NCI-H2196 (cell line): ENCODE measurements around the gene HIVEP3.
A peak's percentile ranks its signal among the peaks of the same experiment; 100 is the strongest.

Experiments
- DNase-seq: peaks from one replicate; lab custom pipeline; 2025; ENCODE audit not compliant: unreplicated experiment; lab: John Stamatoyannopoulos, UW

Gene HIVEP3

DNA sequence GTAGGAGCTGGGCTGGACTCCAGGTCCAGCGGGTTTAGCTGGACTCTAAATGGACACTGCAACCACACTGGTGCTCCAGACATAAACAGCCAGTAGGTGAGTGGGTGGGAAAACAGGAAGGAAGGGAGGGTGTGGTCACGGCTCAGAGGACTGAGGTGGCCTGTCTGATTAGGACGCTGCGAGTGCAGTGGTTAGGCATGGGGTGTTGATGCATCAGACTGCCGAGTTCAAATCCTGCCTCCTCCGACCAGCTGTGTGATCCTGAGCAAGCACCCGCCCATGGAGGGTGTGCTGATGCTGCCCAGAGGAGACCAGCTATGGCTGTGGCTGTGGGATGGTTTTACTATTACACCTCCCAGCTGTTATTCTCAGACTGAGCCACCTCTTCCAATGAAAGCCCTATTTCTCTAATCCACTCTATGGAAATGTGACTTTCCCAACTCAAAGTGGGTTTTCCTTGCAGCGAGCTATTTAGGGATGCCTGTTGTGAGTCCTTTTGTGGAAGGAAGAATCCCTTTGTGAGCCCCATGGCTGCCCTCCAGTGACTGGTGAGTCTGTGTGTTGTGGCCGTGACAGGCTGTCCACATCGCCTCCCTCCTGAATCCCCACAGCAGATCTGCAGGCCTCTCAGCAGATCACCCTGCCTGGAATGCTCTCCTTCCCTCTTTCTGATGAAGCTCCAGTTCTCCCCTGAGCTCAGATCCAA lies 377.7 kb downstream of the HIVEP3 start:
- no peak for DNase-seq

DNA sequence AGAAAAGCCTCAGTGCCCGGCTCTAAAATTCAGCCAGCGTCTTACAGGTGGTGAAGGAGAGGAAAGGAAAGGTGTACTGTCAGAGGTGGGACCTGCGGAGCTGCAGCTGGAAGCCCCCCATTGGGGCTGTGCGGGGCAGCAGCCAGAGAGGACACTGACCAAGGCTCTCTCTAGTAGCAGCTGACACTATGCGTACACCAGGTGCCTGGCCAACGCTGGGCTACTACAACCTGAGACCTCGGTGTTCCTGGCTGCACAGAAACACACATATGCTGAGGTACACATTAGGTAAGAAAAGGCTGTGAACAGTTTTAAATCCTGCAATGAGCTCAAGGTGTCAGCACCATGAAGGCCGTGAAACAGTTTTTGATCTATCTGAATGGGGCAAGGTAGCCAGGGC lies 378.7 kb downstream of the HIVEP3 start:
- no peak for DNase-seq

DNA sequence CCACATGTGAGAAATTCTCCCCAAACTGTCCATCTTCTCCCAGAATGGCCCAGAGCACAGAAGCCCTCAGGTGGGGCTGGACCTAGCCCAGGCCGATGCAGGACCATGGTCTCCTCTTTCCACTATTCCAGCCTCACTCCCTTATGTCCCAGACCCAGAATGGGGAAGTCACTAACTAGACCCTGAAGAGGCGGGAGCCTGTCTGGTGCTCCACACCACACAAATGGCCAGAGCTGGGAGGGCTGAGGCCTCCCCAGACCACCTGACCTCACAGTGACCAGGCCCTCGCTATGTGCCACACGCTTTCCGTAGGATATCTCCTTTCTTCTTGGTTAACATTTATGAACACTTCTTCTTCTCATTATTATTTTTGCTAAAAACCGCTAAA lies 379.3 kb downstream of the HIVEP3 start:
- DNase-seq: no peak

DNA sequence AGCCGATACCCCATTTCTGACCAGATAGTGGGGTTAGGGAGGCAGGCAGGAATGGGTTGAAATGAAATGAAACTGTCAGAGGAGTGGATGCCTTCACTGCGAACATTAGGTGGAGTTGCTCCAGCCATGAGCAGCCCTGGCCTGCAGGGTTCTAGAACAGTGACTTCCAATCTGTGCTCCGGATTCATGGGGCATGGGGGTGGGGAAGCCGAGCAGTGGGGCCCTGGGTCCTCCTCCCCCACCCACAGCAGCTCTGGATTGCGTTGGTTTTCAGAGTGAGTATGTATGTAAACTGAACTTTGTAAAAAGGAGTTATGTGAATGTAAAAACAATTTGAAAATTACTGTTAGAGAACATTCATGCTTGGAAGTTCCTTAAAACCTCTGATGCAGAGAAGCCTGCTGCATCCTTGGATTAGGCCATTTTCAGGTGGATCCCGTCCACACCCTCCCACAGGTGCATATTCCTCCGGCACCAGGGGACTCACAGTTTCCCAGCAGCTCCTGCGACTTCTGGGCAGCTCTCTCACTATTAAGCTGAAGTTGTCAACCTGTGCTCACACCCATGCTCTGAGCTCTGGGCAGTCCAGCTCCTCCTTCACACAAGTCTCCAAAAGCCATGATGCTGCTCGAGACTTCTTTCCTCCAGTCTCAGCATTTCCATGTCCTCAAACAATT lies 379.8 kb downstream of the HIVEP3 start:
- DNase-seq: no peak

DNA sequence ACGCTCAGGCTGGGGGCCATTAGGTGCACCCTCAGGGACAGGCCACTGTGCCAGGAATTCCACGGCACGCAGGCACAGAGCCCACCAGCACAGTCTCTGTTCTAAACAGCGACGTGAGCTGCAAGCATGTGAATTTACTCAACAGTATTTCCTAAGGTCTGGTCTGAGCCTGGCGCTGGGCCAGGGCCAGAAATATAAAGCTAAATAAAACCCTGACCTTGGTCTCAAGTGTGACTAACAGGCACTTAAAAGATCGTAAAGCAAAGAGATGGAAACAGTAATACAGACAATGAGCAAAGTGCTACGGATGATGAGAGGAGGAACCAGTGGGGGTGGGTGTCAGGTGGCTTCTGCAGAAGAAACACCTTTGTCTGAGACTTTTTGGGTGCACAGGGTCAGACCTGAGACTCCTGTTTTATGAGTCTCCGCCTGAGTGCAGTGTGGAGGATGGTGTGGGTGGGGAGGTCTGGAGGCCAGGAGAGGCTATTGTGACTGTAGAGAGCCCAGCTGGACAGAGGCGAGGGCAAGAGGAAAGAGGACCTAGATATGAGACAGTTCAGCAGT lies 380.9 kb downstream of the HIVEP3 start:
- DNase-seq: peak; percentile 57

DNA sequence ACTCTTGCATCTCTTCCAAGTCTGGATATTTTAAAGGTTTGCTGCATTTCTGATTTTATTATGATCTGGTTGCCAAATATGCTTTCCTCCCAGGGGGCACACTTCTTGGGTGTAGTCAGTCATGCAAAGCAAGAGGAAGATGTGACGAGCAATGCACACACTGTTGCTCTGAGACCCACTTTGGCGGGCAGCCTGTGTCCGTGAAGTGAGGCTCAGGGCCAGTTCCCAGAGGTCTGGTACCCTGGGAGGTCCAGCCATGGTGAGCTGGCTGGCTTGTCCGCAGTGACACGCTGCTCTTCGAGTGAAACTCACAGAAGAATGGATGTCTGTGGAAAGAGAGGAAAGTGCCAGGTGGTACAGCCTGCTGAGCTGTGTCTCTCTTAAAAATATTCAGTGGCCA lies 381.5 kb downstream of the HIVEP3 start:
- no peak for DNase-seq

DNA sequence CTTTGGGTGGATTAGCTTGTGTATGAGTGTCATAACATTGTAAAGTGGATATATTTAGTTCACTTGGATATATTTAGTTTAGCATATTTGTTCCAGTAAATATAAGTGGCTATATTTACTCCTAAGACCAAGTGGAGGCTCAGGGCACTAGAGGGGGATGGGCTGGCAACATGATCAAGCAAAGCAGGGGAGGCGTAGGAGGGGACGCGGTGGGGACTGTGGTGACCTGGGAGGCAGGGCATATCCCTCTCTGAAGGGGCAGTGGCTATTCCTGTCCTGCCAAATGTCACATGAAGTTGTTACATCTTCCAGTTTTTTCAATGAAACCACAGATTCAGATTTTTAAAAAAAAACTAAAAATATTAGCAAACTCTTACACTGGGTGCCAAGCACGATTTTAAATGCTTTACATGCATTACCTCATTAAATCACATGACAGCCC lies 382.3 kb downstream of the HIVEP3 start:
- no peak for DNase-seq

DNA sequence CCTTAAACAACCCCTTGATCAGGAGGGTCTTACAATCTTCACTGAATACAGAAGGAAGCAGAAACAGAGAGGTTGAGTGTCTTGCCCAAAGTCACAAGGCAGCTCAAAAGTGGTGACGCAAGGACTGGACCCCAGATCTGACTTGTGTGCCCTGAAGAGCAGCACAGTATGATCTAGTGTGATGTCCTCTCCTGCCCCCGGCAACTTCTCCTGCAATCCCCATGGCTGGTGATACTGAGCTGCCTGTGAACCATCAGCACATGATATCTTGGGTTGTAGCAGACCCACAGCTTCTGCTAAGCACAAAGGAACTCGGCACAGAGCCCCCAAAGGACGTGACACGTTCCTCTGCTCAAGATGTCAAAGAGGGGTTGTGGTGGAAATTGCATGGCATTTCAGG lies 383.0 kb downstream of the HIVEP3 start:
- DNase-seq: no peak

DNA sequence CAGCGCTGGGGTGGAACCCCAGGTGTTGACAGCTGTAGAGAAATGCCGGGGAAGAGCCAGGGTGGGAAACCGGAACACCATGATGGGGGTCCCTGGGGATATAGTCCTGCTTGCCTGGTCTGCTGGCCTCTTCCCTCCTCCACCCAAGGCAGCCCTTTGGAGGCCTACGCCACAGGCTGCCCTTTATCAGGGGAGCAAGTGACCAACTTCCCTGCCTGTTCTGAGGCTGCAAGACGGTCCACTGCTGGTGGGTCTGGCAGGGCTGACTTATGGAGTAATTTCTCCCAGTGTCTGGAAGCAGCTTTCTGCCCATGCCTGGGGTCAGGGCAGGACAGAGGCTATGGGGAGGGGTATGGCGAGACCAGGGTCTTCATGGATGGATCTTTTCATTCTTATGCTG lies 383.4 kb downstream of the HIVEP3 start:
- DNase-seq: no peak

DNA sequence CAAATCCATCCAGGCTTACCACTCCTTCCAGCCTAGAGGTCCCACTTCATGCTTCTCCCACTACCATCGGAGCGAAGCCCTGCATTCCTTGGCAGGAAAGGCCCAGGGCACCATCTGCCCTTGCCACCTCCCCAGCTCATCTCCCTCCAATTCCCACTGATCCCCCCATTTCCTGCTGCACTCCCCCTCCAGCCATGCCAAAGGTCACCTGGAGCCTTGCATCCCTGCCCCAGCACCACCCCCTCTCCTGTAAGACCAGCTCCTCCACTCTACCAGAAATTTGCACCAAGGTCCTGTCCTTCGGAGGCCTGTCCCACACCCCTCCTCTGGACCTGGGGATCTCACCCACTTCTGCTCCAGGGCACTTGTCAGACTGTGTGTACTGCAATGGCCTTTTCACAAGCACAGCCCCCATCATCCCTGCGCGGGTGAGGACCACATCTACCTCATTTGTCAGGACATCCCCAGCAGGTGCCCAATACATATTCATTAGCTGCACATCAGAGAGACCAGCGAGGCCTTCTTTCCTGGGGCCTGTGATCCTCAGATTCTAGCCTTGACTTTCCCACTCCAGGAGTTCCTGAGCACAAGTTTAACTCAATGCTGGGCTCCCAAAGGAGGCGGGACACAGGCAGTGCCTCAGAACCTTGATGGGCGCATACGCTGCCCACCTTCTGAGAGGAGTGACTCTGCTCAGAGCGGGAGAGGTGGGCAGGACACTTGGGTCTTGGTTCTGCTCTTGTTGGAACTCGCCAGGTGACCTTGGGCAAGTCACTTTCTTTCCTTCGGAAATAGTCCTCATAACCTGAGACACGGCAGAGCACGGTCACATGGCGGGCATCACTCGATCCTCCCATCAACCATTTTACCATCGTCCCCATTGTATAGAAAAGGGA lies 384.3 kb downstream of the HIVEP3 start:
- DNase-seq: no peak

DNA sequence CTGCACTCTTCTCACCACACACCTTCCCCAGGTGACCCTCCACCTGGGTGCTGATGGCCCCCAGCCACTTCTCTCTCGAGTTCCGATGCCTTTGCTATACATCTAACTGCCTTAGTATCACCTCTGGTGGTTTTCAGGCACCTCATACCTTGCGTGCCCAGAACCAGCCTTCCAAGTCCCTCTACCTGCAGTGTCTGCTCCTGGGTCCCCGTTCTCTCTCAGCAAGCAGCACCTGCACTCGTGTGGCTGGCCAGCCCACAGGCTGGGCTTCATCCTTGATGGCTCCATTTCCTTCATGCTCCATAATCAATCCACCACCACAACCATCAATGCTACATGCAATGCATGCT lies 385.0 kb downstream of the HIVEP3 start:
- no peak for DNase-seq

DNA sequence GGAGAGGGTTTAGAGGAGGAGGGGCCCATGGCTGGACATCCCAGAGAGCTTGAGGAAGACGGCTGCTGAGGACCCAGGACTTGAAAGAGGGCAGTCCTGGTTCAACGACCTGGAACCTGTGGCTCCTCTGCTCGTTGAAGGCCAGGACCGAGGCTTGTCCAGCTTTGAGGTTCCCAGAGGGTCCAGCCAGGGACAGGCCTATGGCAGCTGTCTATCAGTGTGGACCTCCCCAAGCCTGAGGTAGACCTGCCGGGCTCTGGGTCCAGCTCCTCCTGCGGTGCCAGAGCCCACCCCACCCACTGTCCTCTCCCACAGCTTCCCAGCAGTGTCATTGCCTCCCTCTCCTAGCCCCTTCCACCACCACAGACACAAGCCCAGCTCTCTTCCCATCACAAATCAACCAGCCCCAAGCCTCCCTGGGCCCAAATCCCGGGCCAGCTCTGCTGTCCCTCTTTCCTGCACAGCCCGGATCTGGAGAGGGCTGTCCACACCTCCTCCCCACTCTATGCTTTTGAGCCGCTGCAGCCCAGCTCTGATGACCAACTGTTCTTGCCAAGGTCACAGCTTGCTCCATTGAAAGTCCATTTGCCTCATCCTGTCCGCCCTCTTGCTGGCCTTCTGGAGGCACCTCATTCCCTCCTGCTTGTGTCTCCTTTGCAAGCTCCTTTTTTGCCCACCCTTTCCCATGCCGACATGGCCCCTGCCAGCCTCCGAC lies 385.5 kb downstream of the HIVEP3 start:
- no peak for DNase-seq

DNA sequence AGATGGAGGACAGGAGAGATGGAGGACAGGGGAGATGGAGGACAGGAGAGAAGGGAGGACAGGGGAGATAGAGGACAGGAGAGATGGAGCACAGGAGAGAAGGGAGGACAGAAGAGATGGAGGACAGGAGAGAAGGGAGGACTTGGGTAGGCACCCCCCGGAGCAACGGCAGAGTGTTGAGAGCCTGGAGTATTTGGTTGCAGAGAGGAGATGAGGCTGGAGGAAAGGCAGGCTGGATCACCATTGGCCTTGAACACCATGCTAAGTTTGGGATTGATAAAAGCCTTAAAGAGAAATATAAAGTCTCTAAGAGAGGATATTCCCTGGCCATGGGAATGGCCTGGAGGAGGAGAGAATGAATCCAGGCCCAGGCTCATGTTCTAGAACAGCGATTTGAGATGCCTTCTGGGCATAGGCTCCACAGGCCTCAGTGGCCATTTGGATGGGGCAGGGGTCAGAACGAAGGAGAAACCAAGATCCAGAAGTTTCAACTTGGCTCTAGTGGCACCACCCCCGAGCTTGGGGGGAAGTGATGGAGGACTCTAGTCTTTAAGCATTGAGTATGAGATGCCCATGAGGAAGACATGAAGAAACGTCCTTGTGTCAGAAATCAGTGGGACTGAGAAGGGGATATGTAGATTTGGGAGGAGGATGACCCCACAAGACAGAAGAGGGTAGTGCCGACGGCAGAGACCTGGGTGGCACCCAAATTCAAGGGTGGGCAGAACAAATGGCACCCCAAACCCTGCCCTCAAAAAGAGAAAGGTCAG lies 386.3 kb downstream of the HIVEP3 start:
- DNase-seq: no peak

DNA sequence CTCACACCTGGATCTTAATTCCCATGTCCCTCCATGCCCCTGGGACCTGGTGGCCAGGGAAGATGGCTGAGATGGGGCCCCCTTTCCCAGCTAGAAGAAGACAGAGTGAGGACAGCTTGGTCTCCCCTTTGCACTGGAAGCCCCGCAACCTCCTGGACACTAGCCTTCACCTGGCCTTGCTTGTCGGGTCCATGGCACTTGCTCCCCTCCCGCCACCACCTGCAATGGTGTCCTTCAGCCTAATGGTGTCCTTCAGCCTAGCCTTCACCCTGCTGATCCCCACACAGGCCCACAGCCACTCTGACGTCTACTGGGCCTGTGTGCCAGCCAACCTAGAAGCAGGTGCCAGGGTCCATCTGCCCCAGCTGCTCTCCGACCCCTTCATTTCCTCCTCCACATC lies 388.3 kb downstream of the HIVEP3 start:
- DNase-seq: no peak

DNA sequence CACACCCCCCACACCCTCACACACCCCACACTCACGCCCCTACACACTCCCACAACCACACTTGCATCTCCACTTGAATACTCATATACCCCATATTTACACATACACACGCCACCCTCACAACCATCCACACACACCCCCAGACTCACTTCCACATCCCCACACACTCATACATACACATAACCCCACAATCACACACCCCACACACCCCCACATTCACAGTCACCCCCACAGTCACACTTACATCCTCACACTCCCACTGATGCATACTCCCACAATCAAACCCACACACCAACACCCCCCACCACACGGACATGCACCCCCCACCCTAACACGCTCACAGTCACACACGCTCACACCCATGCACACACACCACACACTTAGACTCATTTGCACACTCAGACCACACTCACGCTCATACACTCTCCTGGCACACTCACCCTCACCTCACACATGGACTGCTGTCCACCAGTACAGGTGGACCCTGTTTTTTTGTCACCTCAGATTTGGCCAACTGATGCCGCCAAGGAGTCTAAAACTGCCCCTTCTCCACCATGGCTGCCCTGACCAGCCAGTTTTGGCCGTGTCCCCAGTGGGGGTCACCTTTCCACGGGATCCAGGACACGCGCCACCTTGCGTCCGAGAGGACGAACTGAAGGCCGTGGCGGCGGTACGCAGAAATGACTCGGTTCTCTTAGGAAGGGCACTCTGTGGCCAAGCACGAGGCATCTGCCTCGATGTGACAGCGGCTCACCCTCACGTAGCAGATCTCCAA lies 388.9 kb downstream of the HIVEP3 start:
- no peak for DNase-seq

DNA sequence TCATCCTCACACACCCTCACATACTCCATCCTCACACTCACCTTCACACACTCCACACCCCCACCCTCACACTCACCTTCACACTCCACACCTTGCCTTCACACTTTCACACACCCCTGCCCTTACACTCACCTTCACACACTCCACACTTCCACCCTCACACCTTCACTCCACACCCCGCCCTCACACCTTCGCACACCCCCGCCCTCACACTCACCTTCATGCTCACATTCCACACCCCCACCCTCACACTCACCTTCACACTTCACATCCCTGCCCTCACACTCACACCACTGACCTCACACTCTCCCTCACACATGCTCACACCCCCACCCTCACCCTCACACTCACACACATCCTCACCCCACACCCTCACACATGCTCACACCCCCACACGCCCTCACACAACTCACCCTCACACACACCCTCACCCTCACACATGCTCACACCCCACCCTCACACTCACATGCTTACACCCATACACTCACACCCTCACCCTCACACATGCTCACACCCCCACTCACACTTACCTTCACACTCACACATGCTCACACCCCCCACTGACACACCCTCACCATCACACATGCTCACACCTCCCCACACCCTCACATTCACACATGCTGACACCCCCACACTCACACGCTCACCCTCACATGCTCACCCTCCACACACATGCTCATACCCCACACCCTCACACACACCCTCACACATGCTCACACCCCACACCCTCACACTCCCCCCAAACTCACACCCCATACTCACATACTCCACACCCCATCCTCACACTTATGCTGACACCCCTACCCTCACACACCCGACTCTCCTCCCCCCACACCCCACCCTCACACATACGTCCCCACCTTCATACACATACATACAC lies 389.8 kb downstream of the HIVEP3 start:
- DNase-seq: no peak

DNA sequence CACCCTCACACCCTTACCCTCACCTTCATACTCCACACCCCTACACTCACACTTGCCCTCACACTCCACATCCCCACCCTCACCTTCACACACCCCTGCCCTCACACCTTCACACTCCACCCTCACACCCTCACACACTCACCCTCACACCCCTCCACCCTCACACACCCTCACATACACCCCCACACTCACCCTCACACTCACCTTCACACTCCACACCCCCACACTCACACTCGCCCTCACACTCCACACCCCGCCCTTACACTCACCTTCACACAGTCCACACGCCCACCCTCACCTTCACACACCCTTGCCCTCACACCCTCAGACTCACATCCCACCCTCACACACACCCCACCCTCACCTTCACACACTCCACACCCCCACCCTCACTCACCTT lies 390.6 kb downstream of the HIVEP3 start:
- no peak for DNase-seq

DNA sequence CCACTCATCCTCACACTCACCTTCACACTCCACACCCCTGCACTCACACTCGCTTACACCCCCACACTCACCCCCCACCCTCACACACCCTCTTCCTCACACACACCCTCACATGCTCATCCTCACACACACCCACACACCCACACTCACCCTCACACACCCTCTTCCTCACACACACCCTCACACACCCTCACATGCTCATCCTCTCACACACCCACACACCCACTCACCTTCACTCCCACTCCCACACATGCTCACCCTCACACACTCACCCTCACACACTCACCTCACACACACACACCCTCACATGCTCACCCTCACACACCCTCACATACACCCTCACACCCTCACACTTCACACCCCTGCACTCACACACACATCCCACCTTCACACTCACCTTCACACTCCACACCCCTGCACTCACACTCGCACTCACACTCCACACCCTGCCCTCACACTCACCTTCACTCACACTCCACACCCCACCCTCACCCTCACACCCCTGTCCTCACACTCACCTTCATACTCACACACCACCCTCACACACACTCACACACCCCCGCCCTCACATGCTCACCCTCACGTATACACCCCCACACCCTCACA lies 391.7 kb downstream of the HIVEP3 start:
- no peak for DNase-seq
